HG03175 (cell line): ENCODE results near the gene TSPAN17.

Source experiments
- ATAC-seq: cut with Tn5 transposase; IDR thresholded peaks from one replicate; pipeline ENCODE4 v1.9.1; 2021; ENCODE audit warnings: mild to moderate bottlenecking, moderate library complexity; ENCODE audit not compliant: unreplicated experiment

The TSPAN17 gene

DNA sequence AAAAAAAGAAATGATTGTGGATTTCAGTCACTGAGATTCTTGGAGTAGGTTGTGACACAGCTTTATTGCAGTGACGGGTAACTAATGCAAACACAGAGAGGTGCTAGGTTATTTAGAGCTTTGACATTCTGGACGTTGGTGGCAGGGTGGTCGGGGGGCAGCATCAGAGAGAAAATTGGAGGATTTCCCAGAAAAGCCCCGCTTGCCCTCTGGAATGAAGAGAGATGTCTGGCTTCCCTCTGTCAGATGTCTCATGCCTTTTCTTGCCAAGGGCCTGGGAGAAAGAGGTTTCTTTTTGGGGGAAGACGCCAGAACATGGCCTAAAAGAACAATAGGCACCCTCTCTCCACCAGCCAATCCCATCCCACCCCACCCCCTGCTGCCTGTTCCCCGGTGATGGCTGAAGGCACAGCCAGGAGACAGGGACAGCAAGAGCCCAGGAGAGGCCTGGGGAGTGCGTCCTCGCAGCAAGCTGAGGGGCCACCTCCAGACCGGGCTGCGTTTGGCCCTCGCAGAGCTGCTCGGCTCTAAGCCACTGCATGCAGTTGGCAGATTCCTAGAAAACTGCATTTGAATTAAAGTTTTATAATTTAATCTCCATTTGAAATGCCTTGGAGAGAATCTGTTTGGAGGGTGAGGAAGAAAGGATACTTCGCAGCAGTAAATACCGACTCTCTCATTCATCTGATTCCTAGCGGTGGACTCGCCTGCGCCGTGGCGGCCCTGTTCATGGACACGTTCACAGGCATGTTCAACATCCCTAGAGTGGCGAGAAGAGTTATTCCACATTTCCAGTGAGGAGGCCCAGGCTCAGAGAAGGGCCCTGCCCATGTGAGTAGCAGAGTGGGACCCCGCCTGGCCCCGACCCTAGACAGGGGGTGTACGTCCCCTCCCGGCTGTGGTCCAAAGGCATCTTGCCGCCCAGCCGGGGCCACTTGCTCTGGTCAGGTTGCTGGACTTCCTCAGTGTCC lies 55.7 kb downstream of the TSPAN17 start:
- no peak for ATAC-seq

DNA sequence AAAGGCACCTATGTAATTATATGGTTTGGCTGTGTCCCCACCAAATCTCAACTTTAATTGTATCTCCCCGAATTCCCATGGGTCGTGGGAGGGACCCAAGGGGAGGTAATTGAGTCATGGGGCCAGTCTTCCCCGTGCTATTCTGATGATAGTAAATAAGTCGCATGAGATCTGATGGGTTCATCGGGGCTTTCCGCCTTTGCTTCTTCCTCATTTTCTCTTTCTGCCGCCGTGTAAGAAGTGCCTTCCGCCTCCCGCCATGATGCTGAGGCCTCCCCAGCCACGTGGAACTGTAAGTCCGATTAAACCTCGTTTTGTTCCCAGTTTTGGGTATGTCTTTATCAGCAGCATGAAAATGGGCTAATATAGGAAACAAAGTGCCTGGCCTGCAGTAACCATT lies 56.6 kb downstream of the TSPAN17 start:
- no peak for ATAC-seq

DNA sequence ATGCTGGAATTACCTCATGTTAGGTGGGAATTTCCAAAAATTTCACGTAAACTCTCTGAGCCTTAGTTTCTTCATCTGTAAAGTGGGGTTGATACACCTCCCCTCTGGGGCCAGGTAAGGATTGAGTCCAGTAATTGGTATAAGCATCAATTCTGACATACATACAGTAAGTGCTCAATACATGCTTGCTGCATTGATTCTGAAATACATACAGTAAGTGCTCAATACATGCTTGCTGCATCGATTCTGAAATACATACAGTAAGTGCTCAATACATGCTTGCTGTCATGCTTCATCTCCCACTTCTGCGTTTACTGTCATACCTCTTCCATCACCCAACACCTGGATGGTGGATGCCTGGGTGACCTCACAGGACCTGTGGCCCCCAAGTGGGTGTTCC lies 57.1 kb downstream of the TSPAN17 start:
- ATAC-seq: no peak

DNA sequence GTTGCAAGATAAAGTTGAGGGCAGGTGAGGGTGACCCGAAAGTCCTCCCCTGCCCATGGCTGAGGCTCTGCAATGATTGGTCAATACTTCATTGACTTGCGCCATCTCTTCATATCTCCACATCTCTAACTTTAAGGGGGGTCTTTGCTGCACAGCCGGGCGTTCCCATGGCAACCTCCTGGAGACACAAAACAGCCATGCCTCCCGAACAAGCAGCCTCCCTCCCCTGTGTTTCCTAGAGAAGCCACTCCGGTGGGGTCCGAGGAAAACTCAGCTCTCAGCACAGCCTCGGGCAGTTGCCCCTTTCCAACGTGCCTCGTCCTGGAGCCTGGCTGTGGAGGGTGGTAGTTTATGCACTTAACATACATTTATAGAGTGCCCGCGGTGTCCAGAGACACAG lies 57.5 kb downstream of the TSPAN17 start:
- no peak for ATAC-seq
